GM13976 (cell line): ENCODE data around the gene BTNL9.

Experiments used
- DNase-seq: peaks from one replicate; pipeline ENCODE4 v3.0.0; 2012; ENCODE audit warnings: low spot score
- CTCF ChIP-seq: IDR thresholded peaks from 2 replicates; pipeline ENCODE4 v1.5.1; 2012; ENCODE audit warnings: borderline replicate concordance, mild to moderate bottlenecking; ENCODE audit not compliant: insufficient read depth; ENCODE audit errors: extremely low read depth, missing control alignments, control extremely low read depth
- in situ Hi-C: fragments of 300-500 bp; cut with MboI; formaldehyde crosslinking; loops from one replicate; pipeline ENCODE4 v1.12.0; 2022; ENCODE audit warnings: low sequenced_read_pairs, mixed read lengths, inconsistent platforms; ENCODE audit not compliant: unreplicated experiment

Gene BTNL9

GRCh38 chr5:181020688-181021087, 19.4 kb upstream of the BTNL9 start:
- TF ChIP-seq CTCF = no peak
- DNase-seq = no peak
- in situ Hi-C loops = no loop called here

DNA sequence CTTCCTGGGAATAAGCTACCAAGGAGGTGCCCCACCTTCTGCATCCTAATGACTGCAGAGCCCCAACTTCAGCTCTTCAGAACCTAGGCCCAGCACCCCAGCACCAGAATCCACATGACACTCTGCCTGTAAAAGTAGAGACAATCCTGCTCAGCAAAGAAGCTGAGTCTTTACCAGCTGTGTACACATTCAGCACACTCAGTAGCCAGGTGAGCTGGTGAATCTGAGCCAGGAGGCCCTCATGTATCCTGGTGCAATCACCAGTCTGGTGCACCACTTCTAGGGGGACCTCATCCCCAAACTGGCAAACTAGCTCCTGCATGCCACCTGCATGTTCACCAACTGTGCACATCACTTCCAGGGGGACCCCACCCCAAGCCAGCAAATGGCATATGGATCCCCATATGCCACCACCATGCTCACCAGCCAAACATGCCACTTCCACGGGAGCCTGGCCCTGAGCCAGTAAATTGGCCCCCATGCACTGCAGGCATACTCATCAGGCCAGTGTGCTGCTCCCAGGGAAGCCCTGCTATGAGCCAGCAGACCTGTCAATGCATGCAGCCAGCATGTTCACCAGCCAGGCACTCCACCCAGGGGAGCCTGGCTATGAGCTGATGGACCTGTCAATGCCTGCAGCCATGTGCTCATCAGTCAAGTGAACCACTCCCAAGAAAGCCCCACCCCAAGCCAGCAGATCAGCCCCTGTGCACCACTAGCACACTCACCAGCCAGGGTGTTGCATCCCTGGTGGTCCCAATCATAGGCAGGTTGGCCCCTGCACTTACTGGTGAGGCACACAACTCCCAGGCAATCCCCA, 15.6 kb upstream of the BTNL9 start:
- no peak for TF ChIP-seq CTCF
- in situ Hi-C loops = no loop called here

GRCh38 chr5:181027452-181028031, 12.5 kb upstream of the BTNL9 start:
- in situ Hi-C loops = no loop called here
- no peak for DNase-seq
- TF ChIP-seq CTCF = no peak

More for the DNA sequence above, 15.6 kb upstream of the BTNL9 start:
- no peak for DNase-seq

GRCh38 chr5:181028032-181028819, 11.8 kb upstream of the BTNL9 start:
- TF ChIP-seq CTCF = no peak
- in situ Hi-C loops = no loop called here

DNA sequence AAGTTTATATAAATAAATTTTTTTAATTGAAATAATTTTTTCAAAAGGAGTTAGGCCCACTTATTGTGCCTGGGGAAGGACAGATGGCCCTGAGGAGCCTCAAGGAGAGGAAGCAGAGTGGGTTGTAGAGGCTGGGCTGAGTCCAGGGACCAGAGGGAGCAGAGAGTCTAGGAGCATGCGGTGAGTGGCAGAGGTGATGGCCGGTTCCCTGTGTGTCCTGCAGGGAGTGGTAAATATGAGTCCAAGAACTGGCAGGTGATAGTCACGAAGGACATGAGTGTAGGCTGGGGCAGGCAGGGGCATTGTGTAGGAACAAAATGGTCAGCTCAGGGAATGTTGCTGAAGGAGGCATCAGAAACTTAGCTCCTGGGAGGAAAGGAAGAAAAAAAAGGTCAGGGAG, 8.3 kb upstream of the BTNL9 start:
- no peak for DNase-seq
- no peak for TF ChIP-seq CTCF
- in situ Hi-C loops = no loop called here

More at GRCh38 chr5:181028032-181028819, 11.8 kb upstream of the BTNL9 start:
- no peak for DNase-seq

DNA sequence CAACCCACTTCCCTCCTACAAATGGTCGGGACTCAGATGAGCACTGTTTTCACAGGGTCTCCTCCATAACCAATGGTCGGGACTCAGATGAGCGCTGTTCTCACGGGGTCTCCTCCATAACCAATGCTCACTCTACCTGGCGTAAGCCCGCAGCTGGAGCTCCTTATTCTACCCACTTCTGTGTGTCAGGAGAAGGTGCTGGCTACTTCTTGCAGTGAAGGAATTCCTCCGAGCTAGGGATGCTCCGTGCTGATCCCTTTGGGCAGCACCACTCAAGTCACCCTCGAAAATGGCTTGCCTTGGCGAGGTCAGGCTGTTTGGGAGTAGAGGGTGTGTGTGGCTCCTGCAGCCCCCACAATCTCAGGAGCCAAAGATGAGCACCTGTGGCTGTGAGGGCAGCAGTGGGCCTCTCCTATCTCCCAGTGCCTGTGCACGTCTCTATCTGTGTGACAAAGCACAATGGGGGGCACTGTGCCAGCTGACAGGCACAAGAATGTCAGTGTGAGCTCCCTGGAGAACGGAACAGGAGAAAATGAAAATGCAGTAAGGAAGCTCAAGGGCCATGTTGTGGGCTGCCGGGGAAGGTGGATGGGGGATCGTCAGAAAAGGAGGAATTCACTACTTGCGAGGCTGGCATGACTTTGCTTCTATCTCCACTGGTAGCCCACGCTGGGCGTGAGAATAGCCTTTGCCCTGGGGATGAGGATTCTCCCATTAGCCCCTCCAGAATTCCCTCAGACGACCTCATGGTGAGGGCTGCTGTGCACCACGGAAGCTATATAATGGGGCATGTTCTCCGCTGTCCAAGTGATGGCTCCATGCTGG, 3.9 kb upstream of the BTNL9 start:
- TF ChIP-seq CTCF = no peak
- in situ Hi-C loops = no loop called here
- no peak for DNase-seq
